Gastroesophageal sphincter (tissue), 4 donors: ENCODE data around the gene ZNF384. TPM values are rescaled to one million over a fixed set of nuclear protein-coding genes. Genes with fewer than 3 reads are reported as not detected.

Experiments used
- ATAC-seq: fragments of 150-250 bp; one replicate; pipeline ENCODE4 v1.9.1; 2016; ENCODE audit warnings: mild to moderate bottlenecking, moderate library complexity
- H3K27ac ChIP-seq, 4 donors: fragments of 200-600 bp; sonication (generic) in 3 of 4; 1 replicate in 3 of 4; 2 replicates in 1 of 4; pipeline ENCODE4 v1.5.1; 2016 to 2019
- H3K27me3 ChIP-seq: fragments of 200-600 bp; sonication (generic); one replicate; pipeline ENCODE4 v1.5.1; 2019
- H3K36me3 ChIP-seq, 2 donors: fragments of 200-600 bp; sonication (generic); one replicate each; pipeline ENCODE4 v1.5.1; 2019; ENCODE audit warnings: control low read depth in 1 of 2
- H3K4me1 ChIP-seq, 3 donors: fragments of 200-600 bp; sonication (generic); 1 replicate in 2 of 3; 2 replicates in 1 of 3; pipeline ENCODE4 v1.5.1; 2016 to 2019; ENCODE audit warnings: control low read depth in 2 of 3
- H3K4me3 ChIP-seq, 2 donors: fragments of 200-600 bp; sonication (generic); one replicate each; pipeline ENCODE4 v1.5.1; 2019; ENCODE audit warnings: mild to moderate bottlenecking in 1 of 2, moderate library complexity in 1 of 2
- H3K9me3 ChIP-seq, 3 donors: fragments of 200-600 bp; sonication (generic); one replicate each; pipeline ENCODE4 v1.5.1; 2017 to 2019; ENCODE audit warnings: control low read depth in 2 of 3
- CTCF ChIP-seq, 4 experiments: fragments of 200-600 bp in 2 of 4; fragments of 450-650 bp in 2 of 4; sonication (generic) in 1 of 4; IDR thresholded peaks; one replicate each; pipeline ENCODE4 v1.5.1; 2017 to 2019; ENCODE audit warnings: antibody characterized with exemption in 4 of 4, mild to moderate bottlenecking in 2 of 4, moderate library complexity in 2 of 4
- EP300 ChIP-seq: sonication (generic); formaldehyde crosslinking; IDR thresholded peaks from one replicate; pipeline ENCODE4 v1.6.1; 2017; ENCODE audit warnings: antibody characterized with exemption, mild to moderate bottlenecking
- POLR2A ChIP-seq, 2 donors: fragments of 450-650 bp; IDR thresholded peaks; one replicate each; pipeline ENCODE4 v1.6.1; 2017; ENCODE audit warnings: antibody characterized with exemption in 2 of 2, mild to moderate bottlenecking in 2 of 2, moderate library complexity in 1 of 2
- POLR2AphosphoS5 ChIP-seq: sonication (generic); formaldehyde crosslinking; IDR thresholded peaks from one replicate; pipeline ENCODE4 v1.6.1; 2017; ENCODE audit warnings: antibody characterized with exemption
- WGBS, 2 donors: methylation state at CpG; one replicate each; pipeline ENCODE4 v1.1.5; 2018; ENCODE audit warnings: low coverage in 1 of 2; 5-methylcytosine and 5-hydroxymethylcytosine counted together
- total RNA-seq, 4 donors: library from RNA; depleted of rRNA; stranded (reverse); fragments of >200 nt; gene quantifications; one replicate each; pipeline ENCODE4 v1.1.0, GENCODE V29; 2016

ZNF384 gene
- total RNA-seq, 4 donors from 2014 or later: 26.1 to 57.5 (median 43.6) TPM

DNA sequence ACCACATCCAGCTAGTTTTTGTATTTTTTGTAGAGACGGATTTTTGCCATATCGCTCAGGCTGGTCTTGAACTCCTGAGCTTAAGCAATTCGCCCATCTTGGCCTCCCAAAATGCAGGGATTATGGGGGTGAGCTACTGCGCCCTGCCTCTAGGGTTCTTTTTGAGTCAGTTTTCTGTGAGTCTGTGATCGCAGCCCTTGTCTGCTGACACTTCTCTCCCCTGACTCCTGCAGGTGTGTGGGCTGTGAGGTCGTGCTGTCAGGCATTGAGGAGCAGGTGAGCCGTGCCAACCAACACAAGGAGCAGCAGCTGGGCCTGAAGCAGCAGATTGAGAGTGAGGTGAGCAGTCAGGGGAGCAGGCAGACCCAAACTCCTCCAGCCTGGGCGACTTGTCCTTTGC, 41.0 kb upstream of the ZNF384 start:
- H3K36me3 ChIP-seq: peaks cover 0 to 89% of the 10 kb centered on the region in 2 donors
- no peak for TF ChIP-seq EP300
- TF ChIP-seq POLR2AphosphoS5: no peak
- TF ChIP-seq CTCF (IDR thresholded peaks at IDR 0.05): no peak
- no peak for TF ChIP-seq POLR2A (IDR thresholded peaks at IDR 0.05)
- no peak for ATAC-seq
- no peak overlapping the region for H3K4me3 ChIP-seq
- H3K27me3 ChIP-seq: no peaks in the 10 kb centered on the region
- no peak overlapping the region for H3K27ac ChIP-seq
- H3K4me1 ChIP-seq: peaks cover 0 to 7% (median 2%) of the 10 kb centered on the region in 3 donors
- 100% methylated on average over 2 of the region's 8 CpGs; no CpG with 5 or more reads in 1 of the 2 donors for WGBS, 2 donors
- H3K9me3 ChIP-seq: no peaks in the 10 kb centered on the region

DNA sequence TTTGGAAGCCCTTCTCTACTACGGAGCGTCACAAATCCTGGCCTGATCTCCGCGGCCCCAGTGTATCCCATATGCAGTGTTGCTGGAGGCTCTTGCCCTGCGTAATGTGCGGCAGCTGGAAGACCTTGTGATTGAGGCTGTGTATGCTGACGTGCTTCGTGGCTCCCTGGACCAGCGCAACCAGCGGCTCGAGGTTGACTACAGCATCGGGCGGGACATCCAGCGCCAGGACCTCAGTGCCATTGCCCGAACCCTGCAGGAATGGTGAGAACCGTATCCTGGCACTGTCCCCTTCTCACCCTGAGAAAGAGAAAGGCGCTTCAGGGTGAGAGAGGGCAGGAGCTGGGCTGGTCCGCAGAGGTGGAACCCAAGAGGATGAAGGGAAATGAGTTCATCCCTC, 40.0 kb upstream of the ZNF384 start:
- peaks cover 0 to 16% (median 9%) of the 10 kb centered on the region in 3 donors for H3K4me1 ChIP-seq
- peaks cover 0 to 81% of the 10 kb centered on the region in 2 donors for H3K36me3 ChIP-seq
- H3K9me3 ChIP-seq: no peaks in the 10 kb centered on the region
- 74% methylated on average over 7 of the region's 18 CpGs; no CpG with 5 or more reads in 1 of the 2 donors for WGBS, 2 donors
- no peak for ATAC-seq
- no peak overlapping the region for H3K27ac ChIP-seq
- no peak overlapping the region for H3K4me3 ChIP-seq
- no peaks in the 10 kb centered on the region for H3K27me3 ChIP-seq
- TF ChIP-seq POLR2A (IDR thresholded peaks at IDR 0.05) (no peak), CTCF (IDR thresholded peaks at IDR 0.05) (no peak), POLR2AphosphoS5 (no peak)

GRCh38 chr12:6725350-6725749, 36.2 kb upstream of the ZNF384 start:
- no peaks in the 10 kb centered on the region for H3K9me3 ChIP-seq
- peaks cover 0 to 16% (median 9%) of the 10 kb centered on the region in 3 donors for H3K4me1 ChIP-seq
- H3K4me3 ChIP-seq: no peak overlapping the region
- H3K27ac ChIP-seq: no peak overlapping the region
- peaks cover 0 to 46% of the 10 kb centered on the region in 2 donors for H3K36me3 ChIP-seq
- no peak for TF ChIP-seq EP300
- TF ChIP-seq POLR2A (IDR thresholded peaks at IDR 0.05): no peak
- 87 to 93% methylated on average over 5 to 7 of the region's 7 CpGs for WGBS, 2 donors
- no peaks in the 10 kb centered on the region for H3K27me3 ChIP-seq
- no peak for ATAC-seq

- TF ChIP-seq CTCF (IDR thresholded peaks at IDR 0.05): no peak
- no peak for TF ChIP-seq POLR2AphosphoS5
- TF ChIP-seq POLR2A (IDR thresholded peaks at IDR 0.05): no peak
- TF ChIP-seq EP300: no peak
- peak overlapping the region; percentile 45 to 60 for H3K4me3 ChIP-seq
- peaks cover 0 to 16% (median 9%) of the 10 kb centered on the region in 3 donors for H3K4me1 ChIP-seq
- H3K36me3 ChIP-seq: peaks cover 0 to 37% of the 10 kb centered on the region in 2 donors
- WGBS, 2 donors: 0 to 7% methylated on average over 3 to 5 of the region's 10 CpGs
- peak; percentile 2 for ATAC-seq
- no peaks in the 10 kb centered on the region for H3K9me3 ChIP-seq
- peak overlapping the region; percentile 43 to 91 (median 88) for H3K27ac ChIP-seq
- H3K27me3 ChIP-seq: no peaks in the 10 kb centered on the region
These were observed 35.2 kb upstream of the ZNF384 start for GRCh38 chr12:6724409-6724797.

GRCh38 chr12:6723607-6724408, 34.6 kb upstream of the ZNF384 start, which contains the start of gene COPS7A:
TSS of gene COPS7A (plus strand) at chr12:6724046. CDS start at chr12:6724657, 611 bp downstream.
- H3K36me3 ChIP-seq: peaks cover 0 to 31% of the 10 kb centered on the region in 2 donors
- WGBS, 2 donors: 2 to 5% methylated on average over 8 to 21 of the region's 49 CpGs
- peak within 1 kb of the TSS; percentile 45 to 60 for H3K4me3 ChIP-seq
- no peaks in the 10 kb centered on the region for H3K9me3 ChIP-seq
- TF ChIP-seq POLR2A (IDR thresholded peaks at IDR 0.05) (peak; percentile 47 to 50), POLR2AphosphoS5 (peak; percentile 81), CTCF (IDR thresholded peaks at IDR 0.05) (peak in 1 of 4 experiments; percentile 23), EP300 (no peak)
- peaks cover 0 to 16% (median 9%) of the 10 kb centered on the region in 3 donors for H3K4me1 ChIP-seq
- peak within 1 kb of the TSS; percentile 71 to 91 (median 88) for H3K27ac ChIP-seq
- peak; percentile 99 for ATAC-seq
- no peaks in the 10 kb centered on the region for H3K27me3 ChIP-seq
